ENCODE results near the gene SHISA9.

Gene SHISA9

DNA sequence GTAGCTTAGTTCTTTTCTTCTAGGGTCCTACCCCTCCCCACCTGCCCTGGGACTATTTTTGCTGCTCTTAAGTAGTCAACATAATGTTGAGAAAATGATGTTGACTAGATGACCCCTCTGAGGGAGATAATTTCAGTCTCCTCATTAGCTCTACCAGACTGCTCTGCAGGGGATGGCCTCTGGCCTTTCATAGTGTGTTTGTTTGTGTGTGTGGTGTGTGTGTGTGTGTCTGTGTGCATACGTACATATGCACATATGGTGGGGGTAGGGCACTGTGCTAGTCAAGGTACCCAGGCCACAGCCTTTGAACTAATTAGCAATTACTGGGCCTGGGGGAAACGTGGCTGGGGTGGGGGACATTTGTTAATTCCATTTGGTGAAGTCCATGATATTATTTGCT, 254.0 kb downstream of the SHISA9 start:
- Histone ChIP-seq H3F3A (ENCODE audit: insufficient read depth, low read length) (no peaks in the 10 kb centered on the region), H3K79me2 (ENCODE audit: insufficient read depth, low read length) (no peaks in the 10 kb centered on the region), H2AFZ (ENCODE audit: low read length) (no peak overlapping the region), H3K4me2 (ENCODE audit: low read length) (no peak overlapping the region), H3K27ac (ENCODE audit: low read depth, low read length, poor library complexity, severe bottlenecking) (no peak overlapping the region), H3K9me3 (ENCODE audit: low read length) (no peaks in the 10 kb centered on the region), H3K4me1 (ENCODE audit: insufficient read depth, low read length, severe bottlenecking) (no peaks in the 10 kb centered on the region), H3K36me3 (ENCODE audit: insufficient read depth, low read length) (no peaks in the 10 kb centered on the region), H3K9me2 (ENCODE audit: low read depth, low read length) (no peaks in the 10 kb centered on the region), H3K27me3 (ENCODE audit: insufficient read depth, low read length) (peaks cover 3% of the 10 kb centered on the region; the same call in 1 of the 2 replicates), H3K4me3 (ENCODE audit: low read depth, low read length, poor library complexity, severe bottlenecking) (no peak overlapping the region), H3K9ac (ENCODE audit: low read length) (no peak overlapping the region), H4K20me1 (ENCODE audit: insufficient read depth, low read length) (no peaks in the 10 kb centered on the region)
- TF ChIP-seq, protein P1, sequence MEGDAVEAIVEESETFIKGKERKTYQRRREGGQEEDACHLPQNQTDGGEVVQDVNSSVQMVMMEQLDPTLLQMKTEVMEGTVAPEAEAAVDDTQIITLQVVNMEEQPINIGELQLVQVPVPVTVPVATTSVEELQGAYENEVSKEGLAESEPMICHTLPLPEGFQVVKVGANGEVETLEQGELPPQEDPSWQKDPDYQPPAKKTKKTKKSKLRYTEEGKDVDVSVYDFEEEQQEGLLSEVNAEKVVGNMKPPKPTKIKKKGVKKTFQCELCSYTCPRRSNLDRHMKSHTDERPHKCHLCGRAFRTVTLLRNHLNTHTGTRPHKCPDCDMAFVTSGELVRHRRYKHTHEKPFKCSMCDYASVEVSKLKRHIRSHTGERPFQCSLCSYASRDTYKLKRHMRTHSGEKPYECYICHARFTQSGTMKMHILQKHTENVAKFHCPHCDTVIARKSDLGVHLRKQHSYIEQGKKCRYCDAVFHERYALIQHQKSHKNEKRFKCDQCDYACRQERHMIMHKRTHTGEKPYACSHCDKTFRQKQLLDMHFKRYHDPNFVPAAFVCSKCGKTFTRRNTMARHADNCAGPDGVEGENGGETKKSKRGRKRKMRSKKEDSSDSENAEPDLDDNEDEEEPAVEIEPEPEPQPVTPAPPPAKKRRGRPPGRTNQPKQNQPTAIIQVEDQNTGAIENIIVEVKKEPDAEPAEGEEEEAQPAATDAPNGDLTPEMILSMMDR (IDR thresholded peaks at IDR 0.05; ENCODE audit: low read length) = no peak
- no peak for TF ChIP-seq EZH2 (IDR thresholded peaks at IDR 0.05; ENCODE audit: borderline replicate concordance, low read length)

DNA sequence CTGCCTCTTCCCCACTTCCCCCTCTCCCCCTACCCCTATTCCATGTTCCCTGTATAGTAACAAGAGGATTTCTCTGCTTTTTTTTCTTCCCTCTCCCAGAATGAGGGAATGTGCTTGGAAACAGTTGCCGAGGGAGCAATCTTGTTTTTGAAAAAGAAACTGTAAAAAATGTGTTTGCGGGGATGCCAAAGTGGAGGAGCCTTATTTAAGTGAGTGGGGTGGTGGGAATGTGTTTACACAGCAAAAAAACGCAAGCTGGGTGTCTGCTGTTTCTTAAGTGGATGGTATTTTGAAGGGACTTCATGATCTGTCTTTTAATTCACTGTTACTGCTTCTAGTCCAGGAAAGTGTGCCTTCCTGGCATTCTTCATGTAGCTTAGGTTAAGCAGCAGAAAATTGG, 254.4 kb downstream of the SHISA9 start:
- no peak overlapping the region for H2AFZ ChIP-seq (ENCODE audit: low read length)
- H3K79me2 ChIP-seq (ENCODE audit: insufficient read depth, low read length) = no peaks in the 10 kb centered on the region
- no peak overlapping the region for H3K9ac ChIP-seq (ENCODE audit: low read length)
- no peak overlapping the region for H3K4me2 ChIP-seq (ENCODE audit: low read length)
- no peak overlapping the region for H3K27ac ChIP-seq (ENCODE audit: low read depth, low read length, poor library complexity, severe bottlenecking)
- H3K4me3 ChIP-seq (ENCODE audit: low read depth, low read length, poor library complexity, severe bottlenecking) = no peak overlapping the region
- H3K9me3 ChIP-seq (ENCODE audit: low read length) = no peaks in the 10 kb centered on the region
- no peaks in the 10 kb centered on the region for H3K9me2 ChIP-seq (ENCODE audit: low read depth, low read length)
- TF ChIP-seq, protein P1 (IDR thresholded peaks at IDR 0.05; ENCODE audit: low read length) = no peak
- no peak for TF ChIP-seq EZH2 (IDR thresholded peaks at IDR 0.05; ENCODE audit: borderline replicate concordance, low read length)
- no peaks in the 10 kb centered on the region for H3K36me3 ChIP-seq (ENCODE audit: insufficient read depth, low read length)
- no peaks in the 10 kb centered on the region for H3F3A ChIP-seq (ENCODE audit: insufficient read depth, low read length)
- H3K27me3 ChIP-seq (ENCODE audit: insufficient read depth, low read length) = peaks cover 3% of the 10 kb centered on the region; the same call in 1 of the 2 replicates
- H3K4me1 ChIP-seq (ENCODE audit: insufficient read depth, low read length, severe bottlenecking) = no peaks in the 10 kb centered on the region
- no peaks in the 10 kb centered on the region for H4K20me1 ChIP-seq (ENCODE audit: insufficient read depth, low read length)

DNA sequence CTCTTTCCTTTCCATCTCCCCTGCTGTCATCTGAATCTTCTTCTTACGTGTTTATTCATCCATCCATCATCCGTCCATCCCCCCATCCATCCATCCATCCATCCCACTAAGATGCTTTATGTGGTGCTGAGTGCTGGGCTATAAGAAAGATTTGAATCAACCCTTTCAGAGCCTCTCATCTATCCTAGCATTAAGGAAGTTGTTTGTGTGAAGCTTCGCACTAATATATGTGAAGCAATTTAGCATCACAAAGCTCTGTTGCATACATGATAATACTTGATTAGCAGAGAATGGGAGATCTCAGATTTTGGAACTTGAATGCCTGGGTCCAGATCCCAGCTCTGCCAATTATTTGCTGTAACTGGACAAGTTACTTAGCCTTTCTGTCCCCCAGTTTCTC, 255.7 kb downstream of the SHISA9 start:
- no peak overlapping the region for H3K4me3 ChIP-seq (ENCODE audit: low read depth, low read length, poor library complexity, severe bottlenecking)
- H3K9ac ChIP-seq (ENCODE audit: low read length) = no peak overlapping the region
- no peaks in the 10 kb centered on the region for H3F3A ChIP-seq (ENCODE audit: insufficient read depth, low read length)
- no peaks in the 10 kb centered on the region for H3K4me1 ChIP-seq (ENCODE audit: insufficient read depth, low read length, severe bottlenecking)
- no peak overlapping the region for H3K4me2 ChIP-seq (ENCODE audit: low read length)
- no peaks in the 10 kb centered on the region for H4K20me1 ChIP-seq (ENCODE audit: insufficient read depth, low read length)
- H3K79me2 ChIP-seq (ENCODE audit: insufficient read depth, low read length) = no peaks in the 10 kb centered on the region
- H2AFZ ChIP-seq (ENCODE audit: low read length) = no peak overlapping the region
- no peaks in the 10 kb centered on the region for H3K36me3 ChIP-seq (ENCODE audit: insufficient read depth, low read length)
- peaks cover 3% of the 10 kb centered on the region; the same call in 1 of the 2 replicates for H3K27me3 ChIP-seq (ENCODE audit: insufficient read depth, low read length)
- TF ChIP-seq, protein P1 (IDR thresholded peaks at IDR 0.05; ENCODE audit: low read length) = no peak
- TF ChIP-seq EZH2 (IDR thresholded peaks at IDR 0.05; ENCODE audit: borderline replicate concordance, low read length) = no peak
- H3K9me2 ChIP-seq (ENCODE audit: low read depth, low read length) = no peaks in the 10 kb centered on the region
- H3K9me3 ChIP-seq (ENCODE audit: low read length) = no peaks in the 10 kb centered on the region
- no peak overlapping the region for H3K27ac ChIP-seq (ENCODE audit: low read depth, low read length, poor library complexity, severe bottlenecking)

All from OCI-LY1 (cell line).